Liver (tissue), 3 donors: ENCODE data around the gene MPC1.
"Not testable (repeated sequence)": the region's sequence is repeated elsewhere in the genome, so short reads cannot be mapped to it uniquely, and the experiment has no call there.

Experiments
- FOXA1 ChIP-seq: IDR thresholded peaks from 2 replicates; pipeline ENCODE4 v1.6.1; 2016; ENCODE audit warnings: antibody characterized with exemption
- GABPA ChIP-seq, 2 donors: IDR thresholded peaks in 1 of 2; conservative IDR thresholded peaks in 1 of 2; 2 replicates each; pipeline ENCODE4 v1.6.1; 2016; ENCODE audit warnings: antibody characterized with exemption in 2 of 2, mild to moderate bottlenecking in 1 of 2, moderate library complexity in 1 of 2
- JUND ChIP-seq, 2 donors: IDR thresholded peaks; 2 replicates each; pipeline ENCODE4 v1.6.1; 2016; ENCODE audit warnings: antibody characterized with exemption in 2 of 2
- RAD21 ChIP-seq, 2 donors: IDR thresholded peaks; 2 replicates each; pipeline ENCODE4 v1.6.1; 2016; ENCODE audit warnings: antibody characterized with exemption in 2 of 2, mild to moderate bottlenecking in 2 of 2
- SP1 ChIP-seq: IDR thresholded peaks from 2 replicates; pipeline ENCODE4 v1.6.1; 2018; ENCODE audit warnings: antibody characterized with exemption, mild to moderate bottlenecking
- YY1 ChIP-seq: IDR thresholded peaks from 2 replicates; pipeline ENCODE4 v1.6.1; 2016; ENCODE audit warnings: antibody characterized with exemption, mild to moderate bottlenecking
- TF ChIP-seq, protein P1 (sequence below): fragments of 150-350 bp; IDR thresholded peaks from 2 replicates; pipeline ENCODE4 v1.5.1; 2017; ENCODE audit warnings: improper control_type of control experiment, low read depth, low read length; ENCODE audit not compliant: missing input control
- TF ChIP-seq, protein P2 (sequence below): IDR thresholded peaks from 2 replicates; pipeline ENCODE4 v1.6.1; 2016; ENCODE audit warnings: antibody characterized with exemption, mild to moderate bottlenecking
- TF ChIP-seq, protein P3 (sequence below): IDR thresholded peaks from 2 replicates; pipeline ENCODE4 v1.6.1; 2016; ENCODE audit warnings: antibody characterized with exemption
- donor health status: healthy.
- donor health status: healthy.

GRCh38 chr6:166362427-166362826 lies 20.3 kb downstream of the MPC1 start:
- TF ChIP-seq, protein P1, sequence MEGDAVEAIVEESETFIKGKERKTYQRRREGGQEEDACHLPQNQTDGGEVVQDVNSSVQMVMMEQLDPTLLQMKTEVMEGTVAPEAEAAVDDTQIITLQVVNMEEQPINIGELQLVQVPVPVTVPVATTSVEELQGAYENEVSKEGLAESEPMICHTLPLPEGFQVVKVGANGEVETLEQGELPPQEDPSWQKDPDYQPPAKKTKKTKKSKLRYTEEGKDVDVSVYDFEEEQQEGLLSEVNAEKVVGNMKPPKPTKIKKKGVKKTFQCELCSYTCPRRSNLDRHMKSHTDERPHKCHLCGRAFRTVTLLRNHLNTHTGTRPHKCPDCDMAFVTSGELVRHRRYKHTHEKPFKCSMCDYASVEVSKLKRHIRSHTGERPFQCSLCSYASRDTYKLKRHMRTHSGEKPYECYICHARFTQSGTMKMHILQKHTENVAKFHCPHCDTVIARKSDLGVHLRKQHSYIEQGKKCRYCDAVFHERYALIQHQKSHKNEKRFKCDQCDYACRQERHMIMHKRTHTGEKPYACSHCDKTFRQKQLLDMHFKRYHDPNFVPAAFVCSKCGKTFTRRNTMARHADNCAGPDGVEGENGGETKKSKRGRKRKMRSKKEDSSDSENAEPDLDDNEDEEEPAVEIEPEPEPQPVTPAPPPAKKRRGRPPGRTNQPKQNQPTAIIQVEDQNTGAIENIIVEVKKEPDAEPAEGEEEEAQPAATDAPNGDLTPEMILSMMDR = not testable (repeated sequence)
- not testable (repeated sequence) for TF ChIP-seq JUND (IDR thresholded peaks at IDR 0.05); GABPA (IDR thresholded peaks at IDR 0.05 in 1 of 2, conservative IDR thresholded peaks at IDR 0.05 in 1 of 2); FOXA1; YY1; SP1; RAD21 (IDR thresholded peaks at IDR 0.05)
- TF ChIP-seq, protein P2, sequence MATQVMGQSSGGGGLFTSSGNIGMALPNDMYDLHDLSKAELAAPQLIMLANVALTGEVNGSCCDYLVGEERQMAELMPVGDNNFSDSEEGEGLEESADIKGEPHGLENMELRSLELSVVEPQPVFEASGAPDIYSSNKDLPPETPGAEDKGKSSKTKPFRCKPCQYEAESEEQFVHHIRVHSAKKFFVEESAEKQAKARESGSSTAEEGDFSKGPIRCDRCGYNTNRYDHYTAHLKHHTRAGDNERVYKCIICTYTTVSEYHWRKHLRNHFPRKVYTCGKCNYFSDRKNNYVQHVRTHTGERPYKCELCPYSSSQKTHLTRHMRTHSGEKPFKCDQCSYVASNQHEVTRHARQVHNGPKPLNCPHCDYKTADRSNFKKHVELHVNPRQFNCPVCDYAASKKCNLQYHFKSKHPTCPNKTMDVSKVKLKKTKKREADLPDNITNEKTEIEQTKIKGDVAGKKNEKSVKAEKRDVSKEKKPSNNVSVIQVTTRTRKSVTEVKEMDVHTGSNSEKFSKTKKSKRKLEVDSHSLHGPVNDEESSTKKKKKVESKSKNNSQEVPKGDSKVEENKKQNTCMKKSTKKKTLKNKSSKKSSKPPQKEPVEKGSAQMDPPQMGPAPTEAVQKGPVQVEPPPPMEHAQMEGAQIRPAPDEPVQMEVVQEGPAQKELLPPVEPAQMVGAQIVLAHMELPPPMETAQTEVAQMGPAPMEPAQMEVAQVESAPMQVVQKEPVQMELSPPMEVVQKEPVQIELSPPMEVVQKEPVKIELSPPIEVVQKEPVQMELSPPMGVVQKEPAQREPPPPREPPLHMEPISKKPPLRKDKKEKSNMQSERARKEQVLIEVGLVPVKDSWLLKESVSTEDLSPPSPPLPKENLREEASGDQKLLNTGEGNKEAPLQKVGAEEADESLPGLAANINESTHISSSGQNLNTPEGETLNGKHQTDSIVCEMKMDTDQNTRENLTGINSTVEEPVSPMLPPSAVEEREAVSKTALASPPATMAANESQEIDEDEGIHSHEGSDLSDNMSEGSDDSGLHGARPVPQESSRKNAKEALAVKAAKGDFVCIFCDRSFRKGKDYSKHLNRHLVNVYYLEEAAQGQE = not testable (repeated sequence)
- TF ChIP-seq, protein P3, sequence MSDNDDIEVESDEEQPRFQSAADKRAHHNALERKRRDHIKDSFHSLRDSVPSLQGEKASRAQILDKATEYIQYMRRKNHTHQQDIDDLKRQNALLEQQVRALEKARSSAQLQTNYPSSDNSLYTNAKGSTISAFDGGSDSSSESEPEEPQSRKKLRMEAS = not testable (repeated sequence)
